HG02759 (cell line): ENCODE data around the gene RPL27.
"Not testable (repeated sequence)": the region's sequence is repeated elsewhere in the genome, so short reads cannot be mapped to it uniquely, and the experiment has no call there.

ENCODE experiments used
- ATAC-seq: cut with Tn5 transposase; IDR thresholded peaks from one replicate; pipeline ENCODE4 v1.9.1; 2021; ENCODE audit warnings: mild to moderate bottlenecking, moderate library complexity; ENCODE audit not compliant: unreplicated experiment

RPL27 gene

GRCh38 chr17:42992872-42993271, 5.3 kb upstream of the RPL27 start:
- no peak for ATAC-seq

- not testable (repeated sequence) for ATAC-seq
Observed at GRCh38 chr17:42993913-42994312, 4.3 kb upstream of the RPL27 start.

GRCh38 chr17:42997390-42997983, 732 bp upstream of the RPL27 start:
- ATAC-seq, result no peak

GRCh38 chr17:42999003-42999525, 845 bp downstream of the RPL27 start:
- no peak for ATAC-seq

- not testable (repeated sequence) for ATAC-seq
Observed at GRCh38 chr17:43000894-43001293, 2.7 kb downstream of the RPL27 start.

- no peak for ATAC-seq
Observed at GRCh38 chr17:43003542-43004172, 5.4 kb downstream of the RPL27 start.

GRCh38 chr17:43006639-43007551, 8.7 kb downstream of the RPL27 start, which contains the start of gene IFI35:
Gene IFI35, plus strand, starts transcription at chr17:43006784. Its CDS starts 164 bp downstream, at chr17:43006948.
- ATAC-seq, result peak; percentile 85

GRCh38 chr17:43010667-43011308, 12.6 kb downstream of the RPL27 start:
- no peak for ATAC-seq

- no peak for ATAC-seq
Observed at GRCh38 chr17:43011728-43012472, 13.7 kb downstream of the RPL27 start.

GRCh38 chr17:43013296-43013695, 15.1 kb downstream of the RPL27 start:
- ATAC-seq, result no peak

- ATAC-seq, result no peak
Observed at GRCh38 chr17:43014020-43014648, 15.9 kb downstream of the RPL27 start.

GRCh38 chr17:43014649-43015542, 16.7 kb downstream of the RPL27 start:
- no peak for ATAC-seq

- ATAC-seq, result no peak
Observed at GRCh38 chr17:43015579-43015978, 17.4 kb downstream of the RPL27 start.

GRCh38 chr17:43016216-43016615, 18.0 kb downstream of the RPL27 start:
- no peak for ATAC-seq

- no peak for ATAC-seq
Observed at GRCh38 chr17:43018008-43018853, 20.0 kb downstream of the RPL27 start.

- no peak for ATAC-seq
Observed at GRCh38 chr17:43018932-43019331, 20.7 kb downstream of the RPL27 start.

- ATAC-seq, result no peak
Observed at GRCh38 chr17:43019418-43019817, 21.2 kb downstream of the RPL27 start.
